HG03139 (cell line): ENCODE data around the gene PCCB.
A peak's percentile ranks its signal among the peaks of the same experiment; 100 is the strongest.
"Not testable (repeated sequence)": the region's sequence is repeated elsewhere in the genome, so short reads cannot be mapped to it uniquely, and the experiment has no call there.

ENCODE experiments used
- ATAC-seq: cut with Tn5 transposase; IDR thresholded peaks from one replicate; pipeline ENCODE4 v1.9.1; 2021; ENCODE audit not compliant: unreplicated experiment

The PCCB gene

GRCh38 chr3:136250059-136250902 is at the start of gene PCCB:
TSS of gene PCCB (plus strand) at chr3:136250340. CDS start at chr3:136250376, 36 bp downstream.
- peak; percentile 97 for ATAC-seq

- ATAC-seq, result no peak
Measured at GRCh38 chr3:136207489-136208115, 42.5 kb upstream of the PCCB start.

GRCh38 chr3:136209921-136210320 is 40.2 kb upstream of the PCCB start:
- ATAC-seq, result no peak

GRCh38 chr3:136211547-136211946 is 38.6 kb upstream of the PCCB start:
- ATAC-seq, result no peak

GRCh38 chr3:136222746-136223145 is 27.4 kb upstream of the PCCB start:
- ATAC-seq, result not testable (repeated sequence)

- no peak for ATAC-seq
Measured at GRCh38 chr3:136232413-136232812, 17.7 kb upstream of the PCCB start.

GRCh38 chr3:136235545-136235944 is 14.6 kb upstream of the PCCB start:
- ATAC-seq, result no peak

- ATAC-seq, result no peak
Measured at GRCh38 chr3:136236109-136236508, 14.0 kb upstream of the PCCB start.

GRCh38 chr3:136237103-136237502 is 13.0 kb upstream of the PCCB start:
- no peak for ATAC-seq

- no peak for ATAC-seq
Measured at GRCh38 chr3:136237961-136238649, 12.0 kb upstream of the PCCB start.

- no peak for ATAC-seq
Measured at GRCh38 chr3:136239094-136239493, 11.0 kb upstream of the PCCB start.

GRCh38 chr3:136245691-136246090 is 4.4 kb upstream of the PCCB start:
- ATAC-seq, result no peak

- ATAC-seq, result no peak
Measured at GRCh38 chr3:136247436-136247835, 2.7 kb upstream of the PCCB start.

- no peak for ATAC-seq
Measured at GRCh38 chr3:136247855-136248590, 2.1 kb upstream of the PCCB start.

- no peak for ATAC-seq
Measured at GRCh38 chr3:136249091-136249490, 1.0 kb upstream of the PCCB start.

GRCh38 chr3:136249593-136249992 is 547 bp upstream of the PCCB start:
- ATAC-seq, result no peak

GRCh38 chr3:136250903-136251460 is 842 bp downstream of the PCCB start:
- ATAC-seq, result peak; percentile 26

- ATAC-seq, result no peak
Measured at GRCh38 chr3:136251511-136251910, 1.4 kb downstream of the PCCB start.

- no peak for ATAC-seq
Measured at GRCh38 chr3:136255672-136256406, 5.7 kb downstream of the PCCB start.

- no peak for ATAC-seq
Measured at GRCh38 chr3:136258199-136258598, 8.1 kb downstream of the PCCB start.
